NCI-H2171 (cell line): ENCODE data around the gene ZNF277.

Experiments
- DNase-seq: peaks from one replicate; lab custom pipeline; 2025; lab: John Stamatoyannopoulos, UW

The ZNF277 gene

GRCh38 chr7:112206238-112206990 is at the start of gene ZNF277, which contains the start of gene DOCK4:
Gene ZNF277, plus strand, starts transcription at chr7:112206695. Its CDS starts 22 bp downstream, at chr7:112206717.
Gene DOCK4, minus strand, starts transcription at chr7:112206399. Its CDS starts 261 bp downstream, at chr7:112206138.
- DNase-seq = peak; percentile 99

GRCh38 chr7:112157072-112157471 is 49.4 kb upstream of the ZNF277 start:
- no peak for DNase-seq

GRCh38 chr7:112159351-112159750 is 47.1 kb upstream of the ZNF277 start:
- no peak for DNase-seq

- DNase-seq = no peak
These were observed 46.2 kb upstream of the ZNF277 start for GRCh38 chr7:112160130-112160770.

GRCh38 chr7:112160771-112161150 is 45.7 kb upstream of the ZNF277 start:
- DNase-seq = no peak

- no peak for DNase-seq
These were observed 45.0 kb upstream of the ZNF277 start for GRCh38 chr7:112161253-112162141.

GRCh38 chr7:112162142-112162766 is 44.2 kb upstream of the ZNF277 start:
- DNase-seq = no peak

GRCh38 chr7:112162784-112163506 is 43.5 kb upstream of the ZNF277 start:
- DNase-seq = no peak

GRCh38 chr7:112167147-112167546 is 39.3 kb upstream of the ZNF277 start:
- DNase-seq = no peak

GRCh38 chr7:112168915-112169314 is 37.6 kb upstream of the ZNF277 start:
- no peak for DNase-seq

GRCh38 chr7:112171673-112172072 is 34.8 kb upstream of the ZNF277 start:
- DNase-seq = no peak

- peak; percentile 28 for DNase-seq
These were observed 33.5 kb upstream of the ZNF277 start for GRCh38 chr7:112172870-112173567.

GRCh38 chr7:112173568-112173905 is 33.0 kb upstream of the ZNF277 start:
- DNase-seq = no peak

GRCh38 chr7:112174192-112174591 is 32.3 kb upstream of the ZNF277 start:
- no peak for DNase-seq

GRCh38 chr7:112176241-112176640 is 30.3 kb upstream of the ZNF277 start:
- DNase-seq = no peak

GRCh38 chr7:112176693-112177415 is 29.6 kb upstream of the ZNF277 start:
- DNase-seq = no peak

GRCh38 chr7:112180223-112180622 is 26.3 kb upstream of the ZNF277 start:
- DNase-seq = no peak

GRCh38 chr7:112182749-112183148 is 23.7 kb upstream of the ZNF277 start:
- no peak for DNase-seq

GRCh38 chr7:112183266-112183665 is 23.2 kb upstream of the ZNF277 start:
- DNase-seq = no peak

GRCh38 chr7:112184455-112184854 is 22.0 kb upstream of the ZNF277 start:
- no peak for DNase-seq
